Measurements from ENCODE around the gene PRKD3.

Gene PRKD3

GRCh38 chr2:37357069-37357468 lies 32.4 kb upstream of the PRKD3 start:
- no peak for DNase-seq (ENCODE audit: low read depth in 1 of 2, low spot score in 1 of 2)
- no peak for TF ChIP-seq REST (IDR thresholded peaks at IDR 0.05; ENCODE audit: insufficient replicate concordance, low read depth)
- no peak for TF ChIP-seq SPI1 (IDR thresholded peaks at IDR 0.05; ENCODE audit: borderline replicate concordance, low read depth)
- no peak for TF ChIP-seq CTCF (IDR thresholded peaks at IDR 0.05; ENCODE audit: insufficient read depth, low read length)
- TF ChIP-seq POLR2AphosphoS5 (IDR thresholded peaks at IDR 0.05; ENCODE audit: low read depth), result no peak
- no peak for TF ChIP-seq GABPA (IDR thresholded peaks at IDR 0.05; ENCODE audit: low read depth)
- Histone ChIP-seq H3K27me3 (ENCODE audit: insufficient read depth, poor library complexity, severe bottlenecking) (no peaks in the 10 kb centered on the region), H3K4me3 (replicated peaks; ENCODE audit: insufficient read depth, low read length) (no peak overlapping the region), H3K27ac (replicated peaks) (no peak overlapping the region)

GRCh38 chr2:37356299-37356698 lies 31.7 kb upstream of the PRKD3 start:
- TF ChIP-seq CTCF (IDR thresholded peaks at IDR 0.05; ENCODE audit: insufficient read depth, low read length) (no peak), POLR2AphosphoS5 (IDR thresholded peaks at IDR 0.05; ENCODE audit: low read depth) (no peak), REST (IDR thresholded peaks at IDR 0.05; ENCODE audit: insufficient replicate concordance, low read depth) (no peak), SPI1 (IDR thresholded peaks at IDR 0.05; ENCODE audit: borderline replicate concordance, low read depth) (no peak), GABPA (IDR thresholded peaks at IDR 0.05; ENCODE audit: low read depth) (no peak)
- Histone ChIP-seq H3K27me3 (ENCODE audit: insufficient read depth, poor library complexity, severe bottlenecking) (no peaks in the 10 kb centered on the region), H3K27ac (replicated peaks) (no peak overlapping the region), H3K4me3 (replicated peaks; ENCODE audit: insufficient read depth, low read length) (no peak overlapping the region)
- DNase-seq (ENCODE audit: low read depth in 1 of 2, low spot score in 1 of 2), result no peak

GRCh38 chr2:37355735-37356134 lies 31.1 kb upstream of the PRKD3 start:
- TF ChIP-seq SPI1 (IDR thresholded peaks at IDR 0.05; ENCODE audit: borderline replicate concordance, low read depth) (no peak), CTCF (IDR thresholded peaks at IDR 0.05; ENCODE audit: insufficient read depth, low read length) (no peak), REST (IDR thresholded peaks at IDR 0.05; ENCODE audit: insufficient replicate concordance, low read depth) (no peak), GABPA (IDR thresholded peaks at IDR 0.05; ENCODE audit: low read depth) (no peak), POLR2AphosphoS5 (IDR thresholded peaks at IDR 0.05; ENCODE audit: low read depth) (no peak)
- no peak for DNase-seq (ENCODE audit: low read depth in 1 of 2, low spot score in 1 of 2)
- Histone ChIP-seq H3K4me3 (replicated peaks; ENCODE audit: insufficient read depth, low read length) (no peak overlapping the region), H3K27ac (replicated peaks) (no peak overlapping the region), H3K27me3 (ENCODE audit: insufficient read depth, poor library complexity, severe bottlenecking) (no peaks in the 10 kb centered on the region)

Measured in HL-60 (cell line).